ENCODE measurements around the gene CASQ1. TPM values are rescaled to one million over a fixed set of nuclear protein-coding genes. Genes with fewer than 3 reads are reported as not detected.

Gene CASQ1
- total RNA-seq, 1 donor from 2014 or later = 0.37 TPM

DNA sequence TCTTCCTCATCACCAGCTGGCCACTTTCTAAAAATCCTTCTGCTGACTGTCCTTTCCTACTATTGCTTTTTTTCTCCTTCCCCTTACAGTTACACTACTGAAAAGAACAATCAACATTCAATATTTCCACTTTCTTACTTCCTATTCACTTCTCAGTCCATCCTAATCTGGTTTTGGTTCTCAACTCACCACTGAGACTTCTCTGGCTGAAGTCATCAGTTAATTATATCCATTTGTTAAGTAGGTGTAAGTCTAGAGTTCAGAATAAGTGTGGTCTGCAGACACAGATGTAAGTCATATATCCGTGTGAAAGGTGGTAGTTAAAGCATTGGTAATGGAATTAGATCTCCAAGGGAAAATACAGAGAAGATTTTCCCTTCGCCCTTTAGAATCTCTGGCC lies 36.2 kb downstream of the CASQ1 start:
- DNase-seq (ENCODE audit: low spot score) = no peak

DNA sequence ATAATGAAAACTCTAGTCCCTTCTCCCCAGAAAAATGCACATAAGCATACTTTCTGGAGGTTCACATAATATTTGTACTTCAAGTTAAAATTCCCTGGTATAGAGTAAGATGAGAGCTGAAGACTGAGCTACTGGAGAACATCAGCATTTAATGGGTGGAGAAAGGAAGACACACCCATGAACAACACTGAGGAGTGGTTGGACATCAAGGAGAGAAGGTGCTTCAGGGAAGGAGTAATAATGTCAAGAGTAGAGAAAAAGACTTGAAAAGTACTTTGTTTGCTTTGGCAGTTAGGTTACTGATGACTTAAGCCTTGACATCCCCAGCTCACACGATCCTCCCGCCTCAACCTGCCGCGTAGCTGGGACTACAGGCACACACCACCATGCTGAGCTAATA lies 36.7 kb downstream of the CASQ1 start:
- no peak for DNase-seq (ENCODE audit: low spot score)

DNA sequence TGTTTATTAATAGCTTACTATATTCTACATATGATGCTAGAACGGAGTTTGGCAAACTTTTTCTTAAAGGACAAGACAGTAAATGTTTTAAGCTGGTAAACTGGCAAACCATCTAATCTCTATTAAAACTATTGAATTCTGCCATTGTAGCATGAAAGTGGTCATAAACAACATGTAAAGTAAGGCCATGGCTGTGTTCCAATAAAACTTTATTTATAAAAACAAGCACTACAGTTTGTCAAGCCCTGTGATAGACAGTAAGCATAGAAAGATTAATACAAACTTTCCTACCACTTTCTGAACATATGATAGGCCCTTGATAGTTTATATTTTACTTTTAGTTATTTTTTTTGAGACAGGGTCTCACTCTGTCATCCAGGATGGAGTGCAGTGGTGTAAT lies 37.2 kb downstream of the CASQ1 start:
- DNase-seq (ENCODE audit: low spot score) = no peak

DNA sequence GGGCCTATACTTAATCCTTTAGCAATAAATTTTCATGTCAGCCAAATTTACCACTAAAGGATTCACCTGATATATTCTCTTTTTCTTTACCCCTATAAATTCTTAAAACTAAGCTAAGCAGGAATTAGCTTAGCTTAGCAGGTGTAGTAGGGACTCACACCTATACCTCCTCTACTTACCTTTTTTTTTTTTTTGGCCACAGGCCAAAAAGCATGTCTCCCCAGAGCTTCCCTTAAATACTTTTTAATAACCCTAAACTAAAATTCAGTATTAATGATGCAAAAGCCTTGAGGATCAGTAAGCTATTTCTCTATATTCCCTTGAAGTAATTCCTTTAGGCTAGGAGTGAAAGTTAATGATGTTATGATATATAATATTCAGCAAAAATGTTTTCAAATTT lies 38.1 kb downstream of the CASQ1 start:
- no peak for DNase-seq (ENCODE audit: low spot score)

DNA sequence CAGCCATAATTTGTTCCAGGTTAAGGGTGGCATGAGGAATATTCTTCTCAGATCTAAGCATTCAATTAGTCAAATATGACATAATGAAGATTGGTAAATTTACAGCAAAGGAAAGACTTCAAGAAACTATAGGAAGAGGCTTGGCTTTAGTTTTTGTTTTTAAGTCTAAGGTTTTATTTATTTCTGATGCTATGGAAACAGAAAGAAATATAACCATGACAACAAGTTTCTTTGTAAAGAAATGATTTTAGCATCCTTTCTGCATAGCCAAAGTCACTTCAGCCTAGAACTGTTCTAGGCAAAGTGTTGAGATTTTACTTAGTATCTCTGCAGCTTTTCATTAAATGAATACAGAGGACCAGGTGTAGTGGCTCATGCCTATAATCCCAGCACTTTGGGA lies 42.5 kb downstream of the CASQ1 start:
- DNase-seq (ENCODE audit: low spot score) = no peak

DNA sequence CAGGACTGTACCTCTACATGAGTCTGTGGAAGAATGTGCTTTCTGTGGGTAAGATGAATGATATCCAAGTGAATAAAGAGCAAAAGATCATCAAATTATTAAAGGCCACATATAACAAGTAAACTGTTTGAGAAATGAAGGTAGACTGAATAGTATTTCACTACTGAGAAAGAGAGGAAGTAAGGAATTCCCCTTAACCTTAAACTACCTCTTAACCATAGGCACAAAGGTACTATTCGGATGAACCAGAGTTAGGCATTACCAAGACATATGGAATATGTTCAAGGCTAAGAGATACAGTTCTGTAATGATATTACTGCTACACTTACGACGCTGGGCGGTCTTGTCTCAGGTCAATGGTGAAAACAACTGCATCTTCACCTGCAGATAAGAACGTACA lies 46.4 kb downstream of the CASQ1 start:
- no peak for DNase-seq (ENCODE audit: low spot score)

DNA sequence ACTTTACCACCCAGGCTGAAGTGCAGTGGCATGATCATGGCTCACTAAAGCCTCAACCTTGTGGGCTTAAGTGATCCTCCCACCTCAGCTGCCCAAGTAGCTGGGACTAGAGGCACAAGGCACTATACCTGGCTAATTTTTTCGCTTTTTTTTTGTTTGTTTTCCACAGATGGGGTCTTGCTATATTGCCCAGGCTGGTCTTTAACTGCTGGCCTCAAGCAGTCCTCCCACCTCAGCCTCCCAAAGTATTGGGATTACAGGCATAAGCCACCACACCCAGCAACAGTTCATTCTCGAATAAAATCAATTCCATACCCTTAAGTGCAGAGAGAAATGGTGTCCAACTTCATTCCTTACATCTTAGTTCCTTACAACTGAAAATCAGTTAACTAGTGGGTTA lies 47.2 kb downstream of the CASQ1 start:
- DNase-seq (ENCODE audit: low spot score) = no peak

DNA sequence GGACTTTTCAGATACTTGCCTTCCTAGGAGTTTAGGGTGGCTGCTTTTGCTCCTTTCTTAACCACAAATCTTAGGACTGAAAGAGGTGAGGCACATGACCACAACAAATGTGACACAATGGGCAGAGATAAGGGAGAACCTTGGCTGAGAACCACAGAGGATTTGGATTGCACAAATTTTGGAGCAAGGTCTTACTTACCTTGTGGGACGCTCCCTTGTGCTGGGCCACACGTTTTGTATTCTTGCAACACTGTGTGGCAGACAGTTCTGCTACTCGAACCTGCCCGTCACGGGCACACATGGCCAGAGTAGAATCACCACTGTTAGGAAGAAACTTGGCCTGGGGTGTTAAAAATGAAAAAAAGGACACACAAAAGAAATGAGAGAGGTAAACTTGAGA lies 48.0 kb downstream of the CASQ1 start:
- no peak for DNase-seq (ENCODE audit: low spot score)

DNA sequence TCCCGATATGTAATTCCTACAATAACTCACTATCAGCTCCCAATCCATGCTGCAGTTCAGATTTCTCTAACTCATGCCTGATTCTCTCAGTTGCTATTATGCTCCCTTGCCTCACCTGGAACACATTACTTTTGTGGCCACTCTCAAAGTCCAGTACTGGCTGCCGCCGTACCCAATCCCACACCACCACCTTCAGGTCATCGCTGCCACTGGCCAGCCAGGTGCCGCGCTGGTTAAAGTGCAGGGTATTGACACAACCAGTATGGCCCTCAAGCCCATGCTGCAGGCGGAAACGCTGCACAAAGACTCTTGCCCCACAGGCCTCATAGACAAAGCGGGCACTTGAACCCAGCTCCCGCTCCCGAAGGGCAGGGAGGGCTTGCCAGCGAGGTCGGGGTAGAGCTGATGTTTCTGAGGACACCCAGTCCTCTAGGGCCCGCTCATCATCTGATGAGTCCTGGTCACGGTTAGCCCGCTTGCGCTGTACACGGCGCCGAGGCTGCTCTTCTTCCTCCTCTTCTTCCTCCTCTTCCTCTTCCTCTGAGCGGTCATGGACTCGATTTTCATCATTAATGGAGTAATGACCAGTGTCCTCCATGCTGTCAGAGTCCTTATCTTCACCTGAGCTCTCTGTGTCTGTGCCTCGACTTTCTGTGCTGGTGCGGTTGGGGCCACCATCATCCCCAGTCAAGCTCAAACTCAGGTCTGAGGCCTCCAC lies 49.4 kb downstream of the CASQ1 start:
- no peak for DNase-seq (ENCODE audit: low spot score)

DNA sequence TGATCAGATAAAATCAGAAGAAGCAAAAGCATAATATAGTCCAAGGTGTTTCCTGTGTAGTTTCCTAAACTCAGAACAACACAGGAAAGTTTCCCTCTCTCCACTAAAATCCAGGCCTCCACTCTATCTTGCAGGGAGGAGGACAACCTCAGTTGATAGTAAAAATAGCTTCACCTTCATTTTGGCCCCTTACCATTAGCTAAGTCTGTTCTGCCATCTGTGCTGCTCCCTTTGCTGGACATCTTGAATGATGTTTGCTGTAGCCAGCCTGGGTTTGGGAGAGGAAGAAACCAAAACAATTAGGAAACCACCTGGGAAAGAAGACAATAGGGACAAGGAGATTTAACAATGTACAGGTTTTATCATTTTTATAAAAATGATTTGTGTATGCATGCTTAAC lies 53.4 kb downstream of the CASQ1 start:
- DNase-seq (ENCODE audit: low spot score) = no peak

DNA sequence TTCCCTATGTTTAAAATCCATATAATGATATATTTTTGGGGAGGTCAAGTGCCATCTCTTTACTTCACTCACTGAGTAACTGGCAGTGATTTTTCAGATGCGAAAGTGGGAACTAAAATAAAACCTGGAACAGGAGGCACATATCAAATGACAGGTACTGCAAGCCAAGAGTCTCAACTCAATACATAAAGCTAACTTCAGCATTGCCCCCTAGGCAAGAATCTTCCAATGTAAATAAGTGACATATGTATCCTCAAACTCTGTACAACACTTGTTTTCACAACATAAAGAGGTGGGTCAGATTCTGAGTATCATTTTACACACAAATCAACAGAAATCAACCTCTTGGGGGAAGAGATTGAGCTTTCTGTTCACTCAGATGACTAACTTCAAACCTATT lies 53.8 kb downstream of the CASQ1 start:
- DNase-seq (ENCODE audit: low spot score) = no peak

DNA sequence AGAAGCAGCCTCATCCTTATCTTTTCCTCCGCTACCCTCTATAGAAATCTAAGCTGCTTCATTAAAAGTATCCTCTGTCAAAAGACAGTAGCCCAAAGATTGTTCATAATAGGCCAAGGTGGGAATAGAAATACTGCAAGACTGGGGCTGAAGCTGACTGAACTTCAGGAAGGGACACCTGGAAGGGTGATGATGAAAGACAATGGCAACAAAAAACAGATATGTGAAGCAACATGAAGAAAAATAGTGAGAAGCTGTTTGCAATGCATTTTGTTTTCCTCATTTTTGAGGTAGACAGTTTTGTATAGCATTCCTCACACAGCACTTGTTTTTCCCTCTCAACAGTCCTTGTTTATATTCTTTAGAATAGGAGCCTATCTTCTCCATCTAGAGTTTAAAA lies 55.1 kb downstream of the CASQ1 start:
- no peak for DNase-seq (ENCODE audit: low spot score)

DNA sequence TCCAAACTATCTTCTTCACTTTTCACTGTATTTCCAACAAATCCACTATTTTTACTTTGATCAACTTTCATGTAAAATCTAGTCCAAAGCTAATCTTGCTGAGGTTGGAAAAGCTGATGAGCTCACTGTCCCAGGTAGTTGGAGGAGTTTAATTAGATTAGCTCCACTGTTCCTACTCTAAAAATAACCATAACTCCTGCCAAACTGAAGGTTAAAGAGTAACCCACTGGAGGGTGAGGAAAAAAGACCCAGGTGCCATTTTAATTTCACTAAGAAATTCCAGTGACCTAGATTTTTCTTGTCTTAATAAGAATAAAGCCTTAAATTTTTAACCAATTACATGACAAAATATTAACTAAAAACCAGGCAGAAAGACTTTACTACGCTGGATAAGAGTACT lies 56.7 kb downstream of the CASQ1 start:
- DNase-seq (ENCODE audit: low spot score) = no peak

DNA sequence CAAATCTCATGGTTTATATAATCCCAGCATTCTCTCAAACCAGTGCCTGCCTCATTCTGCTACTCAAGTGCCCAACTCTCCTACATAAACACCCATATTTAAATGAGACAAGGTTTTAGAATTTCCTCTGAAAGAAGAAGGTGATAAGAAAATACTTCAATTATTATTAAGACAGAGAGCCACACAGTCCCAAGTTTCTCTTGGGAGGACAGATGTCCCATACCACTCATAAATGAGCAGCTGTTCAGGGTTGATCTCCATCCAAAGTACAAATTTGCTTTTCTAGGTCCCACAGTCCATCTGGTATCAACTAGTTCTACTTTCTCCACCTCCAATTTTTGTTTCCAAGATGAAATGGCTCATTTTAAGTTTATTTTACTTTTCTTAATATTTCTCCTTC lies 60.6 kb downstream of the CASQ1 start:
- no peak for DNase-seq (ENCODE audit: low spot score)

Other genes starting within 250 kb of the CASQ1 start
- gene IGSF9, start 245.0 kb upstream of the CASQ1 start, total RNA-seq = 12.4 TPM
- not detected for gene SLAMF9, start 236.3 kb upstream of the CASQ1 start, total RNA-seq
- gene PIGM, start 158.6 kb upstream of the CASQ1 start, total RNA-seq = 7.9 TPM
- gene KCNJ10, start 120.4 kb upstream of the CASQ1 start, total RNA-seq = not detected
- not detected for gene KCNJ9, start 109.0 kb upstream of the CASQ1 start, total RNA-seq
- 81.7 TPM for gene IGSF8, start 92.0 kb upstream of the CASQ1 start, total RNA-seq
- 18.6 TPM for gene ATP1A2, start 74.8 kb upstream of the CASQ1 start, total RNA-seq
- gene ATP1A4, start 39.0 kb upstream of the CASQ1 start, total RNA-seq = 0.43 TPM
- gene PEA15, start 14.8 kb downstream of the CASQ1 start, total RNA-seq = 138 TPM
- gene DCAF8, start 72.0 kb downstream of the CASQ1 start, total RNA-seq = 147 TPM
- gene PEX19, start 94.6 kb downstream of the CASQ1 start, total RNA-seq = 75.7 TPM
- gene COPA, start 152.7 kb downstream of the CASQ1 start, total RNA-seq = 164 TPM
- gene NCSTN, start 152.8 kb downstream of the CASQ1 start, total RNA-seq = 106 TPM
- not detected for gene NHLH1, start 176.5 kb downstream of the CASQ1 start, total RNA-seq
- 6.5 TPM for gene VANGL2, start 210.0 kb downstream of the CASQ1 start, total RNA-seq

Data from mucosa of gallbladder (tissue), 1 donor.